ENCODE results near the gene CNKSR2. TPM values are rescaled to one million over a fixed set of nuclear protein-coding genes. Genes with fewer than 3 reads are reported as not detected.

The CNKSR2 gene
- total RNA-seq, 1 experiment from 2014 or later: 1.5 TPM

GRCh38 chrX:21638311-21638710, 264.1 kb downstream of the CNKSR2 start:
- ChIA-PET CTCF (no interaction called here), POLR2A (ENCODE audit: low non-redundant PET) (no interaction called here)
- no TSS peak for BruUV-seq (replicated peaks)
- H3K36me3 ChIP-seq (ENCODE audit: insufficient read depth, low read length, poor library complexity, severe bottlenecking): no peaks in the 10 kb centered on the region
- H3K4me3 ChIP-seq (ENCODE audit: low read depth, low read length, poor library complexity, severe bottlenecking): no peak overlapping the region
- DNase-seq (ENCODE audit: low spot score): no peak
- H3K27ac ChIP-seq (ENCODE audit: low read depth, low read length, poor library complexity, severe bottlenecking): no peak overlapping the region
- no peaks in the 10 kb centered on the region for H3K27me3 ChIP-seq (replicated peaks; ENCODE audit: insufficient read depth, low read depth, low read length, poor library complexity)
- intact Hi-C loops (cut with micrococcal nuclease; ENCODE audit: unreplicated experiment): no loop called here
- no peaks in the 10 kb centered on the region for H3K9me3 ChIP-seq (ENCODE audit: low read depth, low read length, poor library complexity, severe bottlenecking)
- no peaks in the 10 kb centered on the region for H3K4me1 ChIP-seq (ENCODE audit: insufficient read depth, low read length, poor library complexity, severe bottlenecking)
- TF ChIP-seq CTCF (conservative IDR thresholded peaks at IDR 0.05; ENCODE audit: low read depth, low read length) (no peak), EZH2 (IDR thresholded peaks at IDR 0.05; ENCODE audit: borderline replicate concordance, low read depth, low read length, poor library complexity, severe bottlenecking) (no peak)

GRCh38 chrX:21639775-21640174, 265.6 kb downstream of the CNKSR2 start:
- H3K27ac ChIP-seq (ENCODE audit: low read depth, low read length, poor library complexity, severe bottlenecking): no peak overlapping the region
- TF ChIP-seq EZH2 (IDR thresholded peaks at IDR 0.05; ENCODE audit: borderline replicate concordance, low read depth, low read length, poor library complexity, severe bottlenecking) (no peak), CTCF (conservative IDR thresholded peaks at IDR 0.05; ENCODE audit: low read depth, low read length) (no peak)
- H3K4me1 ChIP-seq (ENCODE audit: insufficient read depth, low read length, poor library complexity, severe bottlenecking): no peaks in the 10 kb centered on the region
- DNase-seq (ENCODE audit: low spot score): no peak
- no peaks in the 10 kb centered on the region for H3K9me3 ChIP-seq (ENCODE audit: low read depth, low read length, poor library complexity, severe bottlenecking)
- POLR2A ChIA-PET (ENCODE audit: low non-redundant PET): no interaction called here
- CTCF ChIA-PET: no interaction called here
- H3K27me3 ChIP-seq (replicated peaks; ENCODE audit: insufficient read depth, low read depth, low read length, poor library complexity): no peaks in the 10 kb centered on the region
- no peaks in the 10 kb centered on the region for H3K36me3 ChIP-seq (ENCODE audit: insufficient read depth, low read length, poor library complexity, severe bottlenecking)
- no TSS peak for BruUV-seq (replicated peaks)
- H3K4me3 ChIP-seq (ENCODE audit: low read depth, low read length, poor library complexity, severe bottlenecking): no peak overlapping the region
- intact Hi-C loops (cut with micrococcal nuclease; ENCODE audit: unreplicated experiment): no loop called here

GRCh38 chrX:21645431-21645830, 271.2 kb downstream of the CNKSR2 start:
- Histone ChIP-seq H3K9me3 (ENCODE audit: low read depth, low read length, poor library complexity, severe bottlenecking) (no peaks in the 10 kb centered on the region), H3K36me3 (ENCODE audit: insufficient read depth, low read length, poor library complexity, severe bottlenecking) (no peaks in the 10 kb centered on the region), H3K4me3 (ENCODE audit: low read depth, low read length, poor library complexity, severe bottlenecking) (no peak overlapping the region), H3K27ac (ENCODE audit: low read depth, low read length, poor library complexity, severe bottlenecking) (no peak overlapping the region), H3K27me3 (replicated peaks; ENCODE audit: insufficient read depth, low read depth, low read length, poor library complexity) (no peaks in the 10 kb centered on the region), H3K4me1 (ENCODE audit: insufficient read depth, low read length, poor library complexity, severe bottlenecking) (no peaks in the 10 kb centered on the region)
- POLR2A ChIA-PET (ENCODE audit: low non-redundant PET): no interaction called here
- CTCF ChIA-PET: no interaction called here
- BruUV-seq (replicated peaks): no TSS peak
- intact Hi-C loops (cut with micrococcal nuclease; ENCODE audit: unreplicated experiment): no loop called here
- DNase-seq (ENCODE audit: low spot score): no peak
- TF ChIP-seq CTCF (conservative IDR thresholded peaks at IDR 0.05; ENCODE audit: low read depth, low read length): no peak
- no peak for TF ChIP-seq EZH2 (IDR thresholded peaks at IDR 0.05; ENCODE audit: borderline replicate concordance, low read depth, low read length, poor library complexity, severe bottlenecking)

All from A673 (cell line).